MM.1S (cell line): ENCODE data around the gene EXD2.

Source experiments
- DNase-seq: peaks from one replicate; pipeline ENCODE4 v3.0.0-alpha.2; 2015
- H2AFZ ChIP-seq: fragments of 300-600 bp; sonication (generic); 2 replicates; pipeline ENCODE4 v1.6.0; 2016; ENCODE audit warnings: antibody characterized with exemption, low read length
- H3F3A ChIP-seq: fragments of 300-600 bp; sonication (generic); 2 replicates; pipeline ENCODE4 v1.6.1; 2016; ENCODE audit warnings: mild to moderate bottlenecking, antibody characterized with exemption, low read length, moderate library complexity, mixed read lengths; ENCODE audit not compliant: insufficient read depth
- H3K27ac ChIP-seq: fragments of 300-600 bp; sonication (generic); 2 replicates; pipeline ENCODE4 v1.5.1; 2016; ENCODE audit warnings: mild to moderate bottlenecking, low read length
- H3K27me3 ChIP-seq: fragments of 300-600 bp; sonication (generic); replicated peaks from 2 replicates; pipeline ENCODE4 v1.6.0; 2016; ENCODE audit warnings: low read length; ENCODE audit not compliant: insufficient read depth
- H3K36me3 ChIP-seq: fragments of 300-600 bp; sonication (generic); replicated peaks from 2 replicates; pipeline ENCODE4 v1.6.1; 2016; ENCODE audit warnings: mild to moderate bottlenecking, low read length, mixed read lengths; ENCODE audit not compliant: insufficient read depth
- H3K4me1 ChIP-seq: fragments of 300-600 bp; sonication (generic); 2 replicates; pipeline ENCODE4 v1.6.1; 2016; ENCODE audit warnings: low read length, mixed read lengths
- H3K4me2 ChIP-seq: fragments of 300-600 bp; sonication (generic); 2 replicates; pipeline ENCODE4 v1.6.0; 2016; ENCODE audit warnings: low read depth, low read length
- H3K4me3 ChIP-seq: fragments of 300-600 bp; sonication (generic); 2 replicates; pipeline ENCODE4 v1.5.1; 2016; ENCODE audit warnings: low read length, mixed read lengths
- H3K79me2 ChIP-seq: fragments of 300-600 bp; sonication (generic); 2 replicates; pipeline ENCODE4 v1.6.1; 2016; ENCODE audit warnings: mixed run types, low read length, mixed read lengths
- H3K9ac ChIP-seq: fragments of 300-600 bp; sonication (generic); 2 replicates; pipeline ENCODE4 v1.6.1; 2016; ENCODE audit warnings: low read length, mixed read lengths
- H3K9me2 ChIP-seq: fragments of 300-600 bp; sonication (generic); replicated peaks from 2 replicates; pipeline ENCODE4 v1.6.1; 2016; ENCODE audit warnings: mild to moderate bottlenecking, low read length, mixed read lengths; ENCODE audit not compliant: insufficient read depth
- H3K9me3 ChIP-seq: fragments of 300-600 bp; sonication (generic); replicated peaks from 2 replicates; pipeline ENCODE4 v1.6.1; 2016; ENCODE audit warnings: mild to moderate bottlenecking, low read length, mixed read lengths; ENCODE audit not compliant: insufficient read depth
- H4K20me1 ChIP-seq: fragments of 300-600 bp; sonication (generic); 2 replicates; pipeline ENCODE4 v1.6.1; 2016; ENCODE audit warnings: mild to moderate bottlenecking, low read length, moderate library complexity, mixed read lengths; ENCODE audit not compliant: insufficient read depth
- CTCF ChIP-seq: fragments of 300-600 bp; sonication (generic); IDR thresholded peaks from 2 replicates; pipeline ENCODE4 v1.5.1; 2016; ENCODE audit warnings: antibody characterized with exemption, low read length, mixed read lengths
- EZH2 ChIP-seq: fragments of 300-600 bp; sonication (generic); optimal IDR thresholded peaks from 2 replicates; pipeline ENCODE3; 2017; ENCODE audit warnings: low read depth, mild to moderate bottlenecking, antibody characterized with exemption, low read length, mixed read lengths
- EZH2phosphoT487 ChIP-seq: fragments of 300-600 bp; sonication (generic); IDR thresholded peaks from 2 replicates; pipeline ENCODE4 v1.6.1; 2018; ENCODE audit warnings: antibody characterized with exemption, low read length

Gene EXD2

GRCh38 chr14:69241577-69241976 lies 50.3 kb downstream of the EXD2 start:
- H3K9me2 ChIP-seq, result no peaks in the 10 kb centered on the region
- H3K9me3 ChIP-seq, result no peaks in the 10 kb centered on the region
- no peak overlapping the region for H3K9ac ChIP-seq
- H3K4me2 ChIP-seq, result no peak overlapping the region
- H3K27me3 ChIP-seq, result no peaks in the 10 kb centered on the region
- no peak overlapping the region for H3K4me3 ChIP-seq
- no peaks in the 10 kb centered on the region for H3K79me2 ChIP-seq
- TF ChIP-seq CTCF (no peak), EZH2phosphoT487 (no peak), EZH2 (no peak)
- no peaks in the 10 kb centered on the region for H3F3A ChIP-seq
- no peaks in the 10 kb centered on the region for H4K20me1 ChIP-seq
- no peak overlapping the region for H3K27ac ChIP-seq
- H3K4me1 ChIP-seq, result no peaks in the 10 kb centered on the region
- DNase-seq, result no peak
- no peaks in the 10 kb centered on the region for H3K36me3 ChIP-seq
- no peak overlapping the region for H2AFZ ChIP-seq

GRCh38 chr14:69242311-69243224 lies 51.3 kb downstream of the EXD2 start:
- no peak overlapping the region for H3K27ac ChIP-seq
- no peak overlapping the region for H3K4me3 ChIP-seq
- no peaks in the 10 kb centered on the region for H4K20me1 ChIP-seq
- no peaks in the 10 kb centered on the region for H3K36me3 ChIP-seq
- no peaks in the 10 kb centered on the region for H3K27me3 ChIP-seq
- H3K9me3 ChIP-seq, result no peaks in the 10 kb centered on the region
- DNase-seq, result peak; percentile 12
- H3K9me2 ChIP-seq, result no peaks in the 10 kb centered on the region
- no peak overlapping the region for H2AFZ ChIP-seq
- H3K4me1 ChIP-seq, result no peaks in the 10 kb centered on the region
- no peaks in the 10 kb centered on the region for H3K79me2 ChIP-seq
- H3K4me2 ChIP-seq, result no peak overlapping the region
- no peaks in the 10 kb centered on the region for H3F3A ChIP-seq
- TF ChIP-seq CTCF (peak; percentile 49), EZH2 (no peak)
- H3K9ac ChIP-seq, result no peak overlapping the region

- TF ChIP-seq EZH2 (no peak), CTCF (no peak), EZH2phosphoT487 (no peak)
- Histone ChIP-seq H2AFZ (no peak overlapping the region), H3K36me3 (no peaks in the 10 kb centered on the region), H3F3A (no peaks in the 10 kb centered on the region), H3K27me3 (no peaks in the 10 kb centered on the region), H3K4me2 (no peak overlapping the region), H3K27ac (no peak overlapping the region), H3K9ac (no peak overlapping the region), H3K9me2 (no peaks in the 10 kb centered on the region), H3K9me3 (no peaks in the 10 kb centered on the region), H3K4me3 (no peak overlapping the region), H3K4me1 (no peaks in the 10 kb centered on the region), H4K20me1 (no peaks in the 10 kb centered on the region), H3K79me2 (no peaks in the 10 kb centered on the region)
- no peak for DNase-seq
Measured at GRCh38 chr14:69244946-69245345, 53.6 kb downstream of the EXD2 start.
